Stimulated activated CD8-positive, alpha-beta memory T cell treated with anti-CD3 and anti-CD28 coated beads, Interleukin-15, amount 100 ng/mL, for 48 hours (primary cell): ENCODE results near the gene SYK.
"Not testable (repeated sequence)": the region's sequence is repeated elsewhere in the genome, so short reads cannot be mapped to it uniquely, and the experiment has no call there.

Experiments used
- DNase-seq, 2 donors: peaks; one replicate each; pipeline ENCODE4 v3.0.0-alpha.2; 2020; ENCODE audit warnings: low read depth in 2 of 2

The SYK gene

GRCh38 chr9:90801241-90801972 is at the start of gene SYK:
Gene SYK (plus strand): TSS chr9:90801819. CDS start chr9:90843899, 42,080 bp downstream.
- DNase-seq = no peak

GRCh38 chr9:90755514-90756371 is 45.9 kb upstream of the SYK start:
- peak; percentile 34 to 48 for DNase-seq

DNA sequence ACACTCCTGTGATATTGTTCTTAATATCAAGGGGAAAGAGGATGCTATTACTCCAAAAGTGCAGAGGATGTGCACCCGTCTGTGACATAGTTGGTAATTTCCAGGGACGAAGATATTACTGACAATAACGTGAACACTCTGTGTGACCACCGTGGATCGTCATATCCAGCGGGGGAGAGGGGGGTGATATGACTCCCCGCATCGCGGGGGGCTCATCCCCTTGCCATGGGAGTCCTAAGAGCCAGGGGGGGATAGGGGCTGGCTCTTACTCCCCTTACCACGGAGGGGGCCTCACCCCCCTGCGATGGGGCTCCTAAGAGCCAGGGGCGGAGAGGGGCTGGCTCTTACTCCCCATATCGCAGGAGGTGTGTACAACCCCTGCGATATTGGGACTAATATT is 41.0 kb upstream of the SYK start:
- not testable (repeated sequence) for DNase-seq

DNA sequence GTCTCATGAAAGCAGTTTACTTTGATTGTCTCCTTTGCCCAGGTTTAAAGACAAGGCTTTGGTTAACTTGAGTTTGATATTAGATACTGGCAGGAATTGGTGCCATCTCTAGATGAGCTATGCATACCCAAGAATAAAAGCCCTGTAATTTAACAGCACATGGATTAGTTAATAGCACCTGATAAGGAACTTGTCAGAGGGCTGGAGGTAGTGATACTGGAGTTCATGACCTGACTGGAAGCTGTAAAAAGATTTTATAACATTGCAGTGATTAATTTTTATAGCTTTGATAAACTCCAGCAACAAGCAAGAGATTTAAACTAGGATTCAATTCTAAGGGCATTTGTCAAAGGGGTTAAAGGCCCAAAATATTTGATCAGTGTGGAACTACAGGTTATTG is 34.9 kb upstream of the SYK start:
- no peak for DNase-seq

GRCh38 chr9:90767523-90768100 is 34.0 kb upstream of the SYK start:
- no peak for DNase-seq

DNA sequence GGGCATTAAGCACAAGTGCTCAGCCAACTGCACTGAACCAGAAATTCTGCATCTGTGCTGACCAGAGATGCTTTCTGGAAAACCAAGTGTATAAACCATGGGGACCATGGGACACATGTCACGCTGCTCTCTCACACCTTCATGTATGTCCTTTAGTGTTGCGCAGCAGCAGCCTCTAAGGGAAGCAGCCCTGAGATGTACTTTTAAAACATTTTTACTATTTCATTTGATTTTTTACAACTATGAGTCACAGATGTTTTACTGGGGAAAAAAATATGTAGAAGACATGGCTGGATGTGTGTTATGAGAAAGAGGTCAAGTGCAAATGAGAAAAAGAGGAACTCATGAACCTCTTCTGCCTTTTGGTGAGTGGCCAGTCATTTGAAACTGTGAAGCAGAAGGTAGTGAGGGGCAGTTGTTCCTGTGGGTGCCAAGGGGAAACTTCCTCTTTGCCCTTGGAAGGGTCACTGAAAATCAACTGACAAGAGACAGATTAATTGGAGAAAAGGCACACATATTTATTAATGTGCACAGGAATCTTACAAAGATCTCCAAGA is 31.4 kb upstream of the SYK start:
- DNase-seq = no peak

GRCh38 chr9:90770927-90771326 is 30.7 kb upstream of the SYK start:
- no peak for DNase-seq

DNA sequence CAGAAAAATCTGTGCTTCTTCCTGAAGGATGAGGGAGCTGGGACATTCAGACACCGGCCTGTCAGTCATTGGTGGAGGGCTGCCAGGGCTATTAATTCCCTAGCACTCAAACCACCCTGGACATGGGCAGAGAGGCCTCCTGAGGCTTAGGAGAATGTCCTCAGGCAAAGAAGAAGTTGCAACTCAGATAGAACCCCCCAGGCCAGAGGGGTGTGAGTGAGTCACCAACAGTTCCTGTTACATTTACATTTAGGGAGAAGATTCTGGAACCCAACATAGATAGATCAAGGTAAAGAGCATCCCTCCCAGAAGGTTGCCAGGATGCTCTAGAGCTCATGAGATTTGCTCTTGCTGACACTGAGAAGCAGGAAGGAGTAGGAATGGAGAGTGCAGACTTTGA is 29.2 kb upstream of the SYK start:
- DNase-seq = no peak

GRCh38 chr9:90773617-90774016 is 28.0 kb upstream of the SYK start:
- DNase-seq = no peak

DNA sequence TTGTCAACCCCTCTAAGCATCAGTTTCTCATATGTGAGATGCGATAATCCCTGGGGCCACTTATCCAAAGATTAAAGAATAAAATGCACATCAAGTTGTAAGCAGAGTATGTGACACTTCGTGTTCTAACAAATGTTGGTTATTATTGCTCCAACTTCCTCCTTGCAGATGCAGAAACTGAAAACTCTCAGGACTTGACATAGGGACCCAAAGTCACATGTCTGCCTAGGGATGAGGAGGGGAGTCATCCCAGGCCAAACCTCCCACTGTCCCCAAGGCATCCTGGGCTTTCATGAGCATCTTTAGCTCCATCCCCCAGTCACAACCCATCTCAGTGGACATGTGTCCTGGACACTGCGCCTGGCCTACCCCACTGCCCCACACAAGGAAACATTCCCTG is 27.5 kb upstream of the SYK start:
- no peak for DNase-seq

- no peak for DNase-seq
Measured at GRCh38 chr9:90774682-90775081, 26.9 kb upstream of the SYK start.

GRCh38 chr9:90775657-90776056 is 26.0 kb upstream of the SYK start:
- DNase-seq = no peak

DNA sequence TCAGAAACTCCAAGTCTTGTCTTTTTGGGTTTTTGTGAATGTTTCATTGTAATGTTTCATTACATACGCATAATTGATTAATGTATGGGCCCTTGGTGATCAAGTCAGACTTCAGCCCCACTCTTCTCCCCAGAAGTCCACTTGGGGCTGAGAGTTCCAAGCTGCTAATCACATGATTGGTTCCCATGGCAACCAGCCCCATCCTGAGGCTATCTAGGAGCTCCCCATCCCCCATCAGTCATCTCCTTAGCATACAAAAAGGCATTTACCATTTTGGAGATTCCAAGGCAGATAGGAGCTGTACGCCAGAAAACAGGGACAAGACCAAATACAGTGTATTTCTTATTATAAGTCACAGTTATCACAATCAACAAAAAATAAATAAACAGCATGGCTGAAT is 22.9 kb upstream of the SYK start:
- no peak for DNase-seq

DNA sequence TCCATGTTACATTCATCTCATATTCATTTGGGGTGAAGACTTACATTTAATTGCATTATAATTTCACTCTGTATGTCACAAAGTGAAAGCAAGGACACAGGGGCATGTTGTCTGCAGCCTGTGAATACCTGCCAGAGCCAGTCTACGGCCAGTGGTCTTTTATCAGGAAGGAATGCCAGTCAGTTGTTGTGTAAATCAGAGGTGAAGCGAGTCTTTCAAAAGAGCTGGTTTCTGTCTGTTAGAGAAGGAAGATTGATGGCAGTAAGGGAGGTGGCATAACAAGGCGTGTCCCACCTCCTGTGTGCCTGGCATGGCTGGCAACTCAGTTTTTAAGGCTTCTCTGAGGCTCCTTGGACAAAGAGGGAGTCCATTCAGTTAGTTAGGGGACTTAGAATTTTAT is 18.1 kb upstream of the SYK start:
- DNase-seq = no peak

- DNase-seq = no peak
Measured at GRCh38 chr9:90783964-90784363, 17.7 kb upstream of the SYK start.

GRCh38 chr9:90787771-90788460 is 13.7 kb upstream of the SYK start:
- no peak for DNase-seq

DNA sequence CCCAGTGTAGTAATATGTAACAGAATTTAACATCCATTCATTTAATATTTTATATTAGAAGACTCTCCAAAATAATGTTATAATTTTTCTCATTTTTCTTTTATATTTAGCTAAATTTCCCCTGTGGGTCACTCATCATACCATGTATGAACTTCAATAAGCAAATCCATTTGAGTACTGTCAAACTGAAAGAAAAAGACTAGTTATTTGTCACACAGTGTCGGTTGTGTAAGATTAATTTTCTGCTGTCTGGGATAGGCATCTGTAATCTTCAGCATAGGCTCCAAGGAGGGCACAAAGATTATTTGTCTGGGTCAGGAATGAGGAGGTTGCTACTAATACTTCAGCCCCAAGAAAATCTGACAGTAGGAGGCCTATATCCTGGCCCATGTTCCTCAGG is 13.1 kb upstream of the SYK start:
- DNase-seq = not testable (repeated sequence)

DNA sequence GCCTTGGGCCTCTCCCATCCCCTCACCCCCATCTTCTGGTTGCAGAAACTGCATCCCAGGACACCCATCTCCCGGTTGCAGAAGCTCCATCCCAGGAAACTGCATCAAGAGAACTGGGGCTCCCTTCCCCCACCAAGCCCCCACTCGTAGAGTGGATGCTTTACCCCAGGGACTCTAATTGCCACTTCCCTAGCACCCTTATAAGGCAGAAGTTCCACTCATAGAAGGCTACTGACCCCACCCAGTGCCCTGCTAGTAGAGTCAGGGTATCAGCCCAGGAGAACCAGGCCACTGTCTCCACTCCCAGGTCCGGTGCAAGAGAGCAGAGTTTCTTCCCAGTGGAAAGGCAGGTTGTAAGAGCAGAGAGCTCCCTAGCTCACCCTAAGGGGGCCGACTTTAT is 12.2 kb upstream of the SYK start:
- no peak for DNase-seq

DNA sequence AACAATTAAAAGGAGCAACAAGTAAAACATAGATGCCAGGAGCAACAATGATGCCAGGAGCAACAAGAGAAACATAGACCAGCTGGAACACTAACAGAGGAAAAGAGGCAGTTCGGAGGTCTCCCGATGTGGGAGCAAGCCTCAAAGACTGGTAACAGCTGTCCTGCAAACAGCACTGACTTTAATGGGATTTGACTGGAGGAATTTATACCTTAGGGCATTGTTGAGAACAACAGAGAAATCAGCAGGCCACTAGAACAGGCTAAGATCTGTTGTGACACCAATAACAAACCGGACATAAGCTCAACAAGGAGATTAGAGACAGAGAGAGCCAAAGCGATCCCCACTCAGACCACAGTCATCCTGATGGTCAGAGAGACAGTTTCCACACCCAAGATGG is 11.8 kb upstream of the SYK start:
- DNase-seq = no peak

- not testable (repeated sequence) for DNase-seq
Measured at GRCh38 chr9:90793024-90793423, 8.6 kb upstream of the SYK start.

GRCh38 chr9:90793729-90794128 is 7.9 kb upstream of the SYK start:
- DNase-seq = no peak

GRCh38 chr9:90795084-90795483 is 6.5 kb upstream of the SYK start:
- DNase-seq = no peak
